K562 (cell line): ENCODE results near the gene FAM83F. TPM values are rescaled to one million over a fixed set of nuclear protein-coding genes. Genes with fewer than 3 reads are reported as not detected.
A peak's percentile ranks its signal among the peaks of the same experiment; 100 is the strongest.

Experiments
- ARID1B ChIP-seq: fragments of 450-650 bp; IDR thresholded peaks from 2 replicates; pipeline ENCODE4 v1.6.1; 2016; ENCODE audit warnings: antibody characterized with exemption, mild to moderate bottlenecking, inconsistent platforms
- ARNT ChIP-seq, 2 experiments: fragments of 450-650 bp; IDR thresholded peaks; 2 replicates each; pipeline ENCODE4 v1.6.1; 2016; ENCODE audit warnings: mild to moderate bottlenecking in 1 of 2
- BRF1 ChIP-seq: IDR thresholded peaks from 3 replicates; pipeline ENCODE4 v1.6.1; 2011; ENCODE audit warnings: borderline replicate concordance, mild to moderate bottlenecking; ENCODE audit not compliant: insufficient read length; ENCODE audit errors: extremely low read depth
- CREM ChIP-seq: IDR thresholded peaks from 2 replicates; pipeline ENCODE4 v1.6.1; 2014; ENCODE audit warnings: antibody characterized with exemption, low read depth
- DMBX1 ChIP-seq: fragments of 250-450 bp; sonication (Bioruptor Pico); IDR thresholded peaks from 2 replicates; pipeline ENCODE4 v1.8.0; 2022; ENCODE audit warnings: inconsistent platforms, mild to moderate bottlenecking, moderate library complexity, borderline replicate concordance
- GATAD2A ChIP-seq: fragments of 450-650 bp; IDR thresholded peaks from 2 replicates; pipeline ENCODE4 v1.6.1; 2017
- HDAC2 ChIP-seq: fragments of 450-650 bp; IDR thresholded peaks from 2 replicates; pipeline ENCODE4 v1.6.1; 2016; ENCODE audit warnings: mild to moderate bottlenecking
- HDAC8 ChIP-seq: fragments of 450-650 bp; IDR thresholded peaks from 2 replicates; pipeline ENCODE4 v1.6.1; 2016; ENCODE audit warnings: mild to moderate bottlenecking, missing genetic modification characterization, moderate library complexity, missing compliant biosample characterization
- HDGF ChIP-seq: fragments of 450-650 bp; IDR thresholded peaks from 2 replicates; pipeline ENCODE4 v1.6.1; 2016
- HNRNPK ChIP-seq: fragments of 200-400 bp; formaldehyde crosslinking; IDR thresholded peaks from one replicate; pipeline ENCODE4 v1.6.1; 2018; ENCODE audit warnings: mild to moderate bottlenecking, low read depth, low read length; ENCODE audit not compliant: poor library complexity, severe bottlenecking
- JUND ChIP-seq, 2 experiments: IDR thresholded peaks; 2 replicates in 1 of 2; 3 replicates in 1 of 2; pipeline ENCODE4 v1.6.1; 2011; ENCODE audit warnings: borderline replicate concordance in 2 of 2, low read depth in 2 of 2, low read length in 2 of 2, improper control_type of control experiment in 1 of 2, missing biosample characterization in 1 of 2, missing genetic modification characterization in 1 of 2, missing genetic modification reagents in 1 of 2
- NCOA6 ChIP-seq: fragments of 450-650 bp; IDR thresholded peaks from 2 replicates; pipeline ENCODE4 v1.6.1; 2017; ENCODE audit warnings: mild to moderate bottlenecking
- PBX2 ChIP-seq, 2 experiments: IDR thresholded peaks in 1 of 2; conservative IDR thresholded peaks in 1 of 2; 2 replicates each; pipeline ENCODE4 v1.6.1; 2016; ENCODE audit warnings: low read depth in 2 of 2, mild to moderate bottlenecking in 1 of 2, missing compliant biosample characterization in 1 of 2, missing genetic modification characterization in 1 of 2, moderate library complexity in 1 of 2
- SMARCA4 ChIP-seq: fragments of 450-650 bp; IDR thresholded peaks from 2 replicates; pipeline ENCODE4 v1.6.1; 2016
- TCFL5 ChIP-seq: fragments of 250-450 bp; sonication (Bioruptor Pico); conservative IDR thresholded peaks from 2 replicates; pipeline ENCODE4 v1.6.1; 2021; ENCODE audit warnings: mild to moderate bottlenecking, moderate library complexity, matching md5 sums
- THAP7 ChIP-seq: fragments of 250-450 bp; sonication (Bioruptor Pico); IDR thresholded peaks from 2 replicates; pipeline ENCODE4 v1.5.0; 2021
- XRCC5 ChIP-seq: fragments of 200-400 bp; formaldehyde crosslinking; IDR thresholded peaks from 2 replicates; pipeline ENCODE4 v1.6.1; 2017; ENCODE audit warnings: low read depth, mild to moderate bottlenecking, low read length
- ZNF507 ChIP-seq: conservative IDR thresholded peaks from 2 replicates; pipeline ENCODE4 v1.6.1; 2017; ENCODE audit warnings: missing genetic modification characterization, missing compliant biosample characterization
- ZNF57 ChIP-seq: fragments of 450-650 bp; formaldehyde crosslinking; IDR thresholded peaks from 2 replicates; pipeline ENCODE4 v1.4.0; 2020; ENCODE audit warnings: mild to moderate bottlenecking, moderate library complexity
- ZNF75A ChIP-seq: fragments of 450-650 bp; formaldehyde crosslinking; IDR thresholded peaks from 2 replicates; pipeline ENCODE4 v1.4.0; 2020; ENCODE audit warnings: mild to moderate bottlenecking
- ZNF79 ChIP-seq: fragments of 250-450 bp; sonication (Bioruptor Pico); IDR thresholded peaks from 2 replicates; pipeline ENCODE4 v1.4.0; 2020; ENCODE audit warnings: low read depth, mild to moderate bottlenecking, moderate library complexity
- polyA plus RNA-seq, 8 experiments: library from polyadenylated mRNA; depleted of rRNA in 4 of 8; stranded (reverse) in 5 of 8; unstranded in 3 of 8; fragments of >200 nt; fragmentation: Nextera tagmentation in 2 of 8; fragmentation: Illumina TruSeq in 1 of 8; extraction: Ambion mirVana in 2 of 8; extraction: Trizol in 1 of 8; gene quantifications; 2 replicates each; pipeline versions ENCODE4 v1.2.1 to v1.2.3, GENCODE V29; 2011 to 2014; ENCODE audit warnings: inconsistent platforms in 1 of 8, missing spikeins in 1 of 8
- total RNA-seq, 7 experiments: library from RNA; depleted of rRNA in 6 of 7; stranded (reverse); fragments of >200 nt in 6 of 7; fragmentation: Illumina TruSeq in 2 of 7; extraction: Trizol in 2 of 7; gene quantifications; 2 replicates each; pipeline versions ENCODE4 v1.2.1 to v1.2.3, GENCODE V29; 2011 to 2021; ENCODE audit warnings: low replicate concordance in 1 of 7
- TF ChIP-seq, protein P1 (sequence below): fragments of 450-650 bp; formaldehyde crosslinking; IDR thresholded peaks from 2 replicates; pipeline ENCODE4 v1.4.0; 2020; ENCODE audit warnings: mild to moderate bottlenecking, moderate library complexity
- TF ChIP-seq, protein P2 (sequence below): IDR thresholded peaks from 2 replicates; pipeline ENCODE4 v1.6.1; 2012; ENCODE audit warnings: low read depth, low read length, improper control_type of control experiment, borderline replicate concordance

FAM83F gene
- total and polyA plus RNA-seq, 9 of the 15 experiments (the other 6 are each of a cell fraction or from before 2014, with no cell fraction given), result under 0.01 to 0.13 (median 0.04) TPM; not detected in 1

DNA sequence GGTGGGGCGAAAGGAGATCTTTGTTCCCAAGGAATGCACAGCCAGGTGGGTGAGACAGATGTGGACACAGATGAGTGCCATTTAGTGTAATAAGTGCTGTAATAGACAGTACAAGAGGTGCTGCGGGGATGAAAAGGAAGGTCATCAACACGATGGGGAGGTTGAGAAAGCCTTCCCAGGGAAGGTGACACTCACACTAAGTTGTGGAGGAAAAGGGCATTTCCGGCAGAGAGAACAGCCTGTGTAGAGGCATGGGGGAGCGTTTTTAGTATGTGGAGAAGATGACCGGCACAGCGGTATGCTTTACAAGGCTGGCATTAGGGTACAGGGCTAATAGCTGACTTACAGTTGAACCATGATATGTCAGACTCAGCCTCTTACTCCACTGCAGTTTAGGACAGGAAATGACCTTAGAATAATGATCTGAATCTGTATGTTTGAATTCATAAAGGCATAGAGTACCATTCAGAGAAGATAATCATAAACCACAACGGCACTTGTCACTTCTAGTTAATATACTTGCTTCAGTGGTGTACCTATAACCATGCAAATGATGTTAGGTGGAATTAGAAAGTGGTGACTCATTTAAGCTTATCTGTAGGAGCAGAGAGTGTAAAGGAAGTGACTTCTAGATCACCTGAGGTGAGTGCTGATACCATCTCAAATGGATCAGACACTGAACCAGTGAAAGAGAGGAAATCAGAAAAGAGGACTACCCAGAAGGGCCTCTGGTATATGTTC lies 60.6 kb downstream of the FAM83F start (continued):
- TF ChIP-seq, protein P1, sequence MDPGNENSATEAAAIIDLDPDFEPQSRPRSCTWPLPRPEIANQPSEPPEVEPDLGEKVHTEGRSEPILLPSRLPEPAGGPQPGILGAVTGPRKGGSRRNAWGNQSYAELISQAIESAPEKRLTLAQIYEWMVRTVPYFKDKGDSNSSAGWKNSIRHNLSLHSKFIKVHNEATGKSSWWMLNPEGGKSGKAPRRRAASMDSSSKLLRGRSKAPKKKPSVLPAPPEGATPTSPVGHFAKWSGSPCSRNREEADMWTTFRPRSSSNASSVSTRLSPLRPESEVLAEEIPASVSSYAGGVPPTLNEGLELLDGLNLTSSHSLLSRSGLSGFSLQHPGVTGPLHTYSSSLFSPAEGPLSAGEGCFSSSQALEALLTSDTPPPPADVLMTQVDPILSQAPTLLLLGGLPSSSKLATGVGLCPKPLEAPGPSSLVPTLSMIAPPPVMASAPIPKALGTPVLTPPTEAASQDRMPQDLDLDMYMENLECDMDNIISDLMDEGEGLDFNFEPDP (CRISPR knock-in tag), result no peak
- no peak for TF ChIP-seq TCFL5 (CRISPR knock-in tag)
- TF ChIP-seq, protein P2, sequence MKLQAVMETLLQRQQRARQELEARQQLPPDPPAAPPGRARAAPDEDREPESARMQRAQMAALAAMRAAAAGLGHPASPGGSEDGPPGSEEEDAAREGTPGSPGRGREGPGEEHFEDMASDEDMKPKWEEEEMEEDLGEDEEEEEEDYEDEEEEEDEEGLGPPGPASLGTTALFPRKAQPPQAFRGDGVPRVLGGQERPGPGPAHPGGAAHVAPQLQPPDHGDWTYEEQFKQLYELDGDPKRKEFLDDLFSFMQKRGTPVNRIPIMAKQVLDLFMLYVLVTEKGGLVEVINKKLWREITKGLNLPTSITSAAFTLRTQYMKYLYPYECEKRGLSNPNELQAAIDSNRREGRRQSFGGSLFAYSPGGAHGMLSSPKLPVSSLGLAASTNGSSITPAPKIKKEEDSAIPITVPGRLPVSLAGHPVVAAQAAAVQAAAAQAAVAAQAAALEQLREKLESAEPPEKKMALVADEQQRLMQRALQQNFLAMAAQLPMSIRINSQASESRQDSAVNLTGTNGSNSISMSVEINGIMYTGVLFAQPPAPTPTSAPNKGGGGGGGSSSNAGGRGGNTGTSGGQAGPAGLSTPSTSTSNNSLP, result peak; percentile 87
- TF ChIP-seq SMARCA4, result peak; percentile 92
- no peak for TF ChIP-seq ZNF79 (CRISPR knock-in tag)
- peak; percentile 43; the same call in 1 of the 2 replicates for TF ChIP-seq CREM
- no peak for TF ChIP-seq NCOA6
- TF ChIP-seq HNRNPK, result no peak
- no peak for TF ChIP-seq ZNF57 (CRISPR knock-in tag)
- TF ChIP-seq ZNF75A (CRISPR knock-in tag), result no peak
- peak; percentile 63; the same call in 1 of the 2 replicates for TF ChIP-seq GATAD2A
- peak; percentile 96 for TF ChIP-seq JUND (IDR thresholded peaks at IDR 0.05; ENCODE audit: borderline replicate concordance, low read depth, low read length)
- TF ChIP-seq JUND (tag; IDR thresholded peaks at IDR 0.05; ENCODE audit: borderline replicate concordance, low read depth, low read length), result peak; percentile 92; the same call in 1 of the 3 replicates
- TF ChIP-seq HDAC2, result no peak
- no peak for TF ChIP-seq DMBX1
- TF ChIP-seq XRCC5, result no peak
- TF ChIP-seq ZNF507 (tag), result no peak
- TF ChIP-seq BRF1, result no peak
- no peak for TF ChIP-seq HDGF
- peak in 1 of 2 experiments; percentile 19; a peak in 1 of 4 replicates for TF ChIP-seq ARNT (IDR thresholded peaks at IDR 0.05)
- TF ChIP-seq THAP7 (CRISPR knock-in tag), result no peak
- peak; percentile 93 for TF ChIP-seq ARID1B
- TF ChIP-seq PBX2 (CRISPR knock-in tag; IDR thresholded peaks at IDR 0.05; ENCODE audit: low read depth), result no peak
- no peak for TF ChIP-seq PBX2 (tag; conservative IDR thresholded peaks at IDR 0.05; ENCODE audit: low read depth)
- TF ChIP-seq HDAC8 (tag), result no peak
